GM12892 (cell line): ENCODE data around the gene FIP1L1.

Source experiments
- POLR2A ChIP-seq: IDR thresholded peaks from 2 replicates; pipeline ENCODE4 v1.6.1; 2011; ENCODE audit warnings: low read depth, low read length, control low read depth
- TAF1 ChIP-seq: IDR thresholded peaks from 2 replicates; pipeline ENCODE4 v1.6.1; 2011; ENCODE audit warnings: low read depth, mild to moderate bottlenecking, control low read depth, low read length, borderline replicate concordance

- TF ChIP-seq TAF1 (no peak), POLR2A (no peak)
Measured at GRCh38 chr4:53427366-53427765, 49.9 kb downstream of the FIP1L1 start.
